GM18868 (cell line): ENCODE data around the gene TOB1.
"Not testable (repeated sequence)": the region's sequence is repeated elsewhere in the genome, so short reads cannot be mapped to it uniquely, and the experiment has no call there.

Experiments used
- ATAC-seq: cut with Tn5 transposase; IDR thresholded peaks from one replicate; pipeline ENCODE4 v1.9.1; 2021; ENCODE audit warnings: mild to moderate bottlenecking, moderate library complexity; ENCODE audit not compliant: unreplicated experiment

The TOB1 gene

GRCh38 chr17:50871364-50871763 lies 5.2 kb upstream of the TOB1 start:
- no peak for ATAC-seq

- ATAC-seq: no peak
These were observed 2.4 kb upstream of the TOB1 start for GRCh38 chr17:50868602-50869001.

GRCh38 chr17:50868140-50868438 lies 1.9 kb upstream of the TOB1 start:
- ATAC-seq: no peak

GRCh38 chr17:50867363-50868139 lies 1.4 kb upstream of the TOB1 start:
- ATAC-seq: peak; percentile 33

- ATAC-seq: peak; percentile 10
These were observed 802 bp upstream of the TOB1 start for GRCh38 chr17:50866950-50867362.

GRCh38 chr17:50865868-50866260 lies 290 bp downstream of the TOB1 start:
- ATAC-seq: peak; percentile 3

GRCh38 chr17:50865060-50865867 lies 890 bp downstream of the TOB1 start:
- ATAC-seq: peak; percentile 5

- ATAC-seq: no peak
These were observed 1.5 kb downstream of the TOB1 start for GRCh38 chr17:50864747-50865059.

- ATAC-seq: no peak
These were observed 2.2 kb downstream of the TOB1 start for GRCh38 chr17:50863931-50864330.

GRCh38 chr17:50863221-50863843 lies 2.8 kb downstream of the TOB1 start:
- ATAC-seq: no peak

- ATAC-seq: no peak
These were observed 4.2 kb downstream of the TOB1 start for GRCh38 chr17:50861822-50862528.

- ATAC-seq: no peak
These were observed 4.8 kb downstream of the TOB1 start for GRCh38 chr17:50861334-50861676.

GRCh38 chr17:50859727-50860126 lies 6.4 kb downstream of the TOB1 start:
- not testable (repeated sequence) for ATAC-seq

GRCh38 chr17:50858486-50859225 lies 7.5 kb downstream of the TOB1 start:
- ATAC-seq: no peak

GRCh38 chr17:50856431-50856830 lies 9.7 kb downstream of the TOB1 start:
- ATAC-seq: no peak

GRCh38 chr17:50855708-50856330 lies 10.3 kb downstream of the TOB1 start:
- ATAC-seq: no peak

- no peak for ATAC-seq
These were observed 12.4 kb downstream of the TOB1 start for GRCh38 chr17:50853781-50854180.

- ATAC-seq: no peak
These were observed 13.0 kb downstream of the TOB1 start for GRCh38 chr17:50853015-50853615.

- ATAC-seq: no peak
These were observed 15.5 kb downstream of the TOB1 start for GRCh38 chr17:50850640-50851039.

- no peak for ATAC-seq
These were observed 17.4 kb downstream of the TOB1 start for GRCh38 chr17:50848711-50849110.
